GM21526 (cell line): ENCODE data around the gene ZNF618.

ENCODE experiments used
- ATAC-seq: cut with Tn5 transposase; IDR thresholded peaks from one replicate; pipeline ENCODE4 v1.9.1; 2021; ENCODE audit warnings: moderate library complexity; ENCODE audit not compliant: unreplicated experiment, low FRiP score

The ZNF618 gene

GRCh38 chr9:113882636-113883164 lies 6.6 kb downstream of the ZNF618 start:
- ATAC-seq: no peak

GRCh38 chr9:113885183-113886025 lies 9.3 kb downstream of the ZNF618 start:
- ATAC-seq: no peak

GRCh38 chr9:113886026-113886369 lies 9.9 kb downstream of the ZNF618 start:
- no peak for ATAC-seq

- ATAC-seq: no peak
These were observed 10.4 kb downstream of the ZNF618 start for GRCh38 chr9:113886466-113886865.

- no peak for ATAC-seq
These were observed 10.8 kb downstream of the ZNF618 start for GRCh38 chr9:113886933-113887332.

- no peak for ATAC-seq
These were observed 11.3 kb downstream of the ZNF618 start for GRCh38 chr9:113887436-113887835.

GRCh38 chr9:113888336-113888735 lies 12.2 kb downstream of the ZNF618 start:
- ATAC-seq: no peak

- ATAC-seq: no peak
These were observed 12.9 kb downstream of the ZNF618 start for GRCh38 chr9:113888976-113889375.

GRCh38 chr9:113890704-113891103 lies 14.6 kb downstream of the ZNF618 start:
- no peak for ATAC-seq

GRCh38 chr9:113892861-113893491 lies 16.9 kb downstream of the ZNF618 start:
- ATAC-seq: no peak

- no peak for ATAC-seq
These were observed 18.1 kb downstream of the ZNF618 start for GRCh38 chr9:113894166-113894565.

- no peak for ATAC-seq
These were observed 19.4 kb downstream of the ZNF618 start for GRCh38 chr9:113895526-113895925.

- no peak for ATAC-seq
These were observed 20.6 kb downstream of the ZNF618 start for GRCh38 chr9:113896713-113897112.

- no peak for ATAC-seq
These were observed 22.0 kb downstream of the ZNF618 start for GRCh38 chr9:113898151-113898550.

GRCh38 chr9:113898596-113898995 lies 22.5 kb downstream of the ZNF618 start:
- ATAC-seq: no peak

GRCh38 chr9:113899205-113899604 lies 23.1 kb downstream of the ZNF618 start:
- no peak for ATAC-seq

GRCh38 chr9:113901221-113901688 lies 25.1 kb downstream of the ZNF618 start:
- no peak for ATAC-seq

GRCh38 chr9:113903514-113904077 lies 27.5 kb downstream of the ZNF618 start:
- no peak for ATAC-seq

- no peak for ATAC-seq
These were observed 30.5 kb downstream of the ZNF618 start for GRCh38 chr9:113906411-113907110.

GRCh38 chr9:113907282-113907681 lies 31.2 kb downstream of the ZNF618 start:
- no peak for ATAC-seq

GRCh38 chr9:113909421-113909820 lies 33.3 kb downstream of the ZNF618 start:
- ATAC-seq: no peak
